Right atrium auricular region (tissue), 2 donors: ENCODE data around the gene GLUD2. TPM values are rescaled to one million over a fixed set of nuclear protein-coding genes. Genes with fewer than 3 reads are reported as not detected.
A peak's percentile ranks its signal among the peaks of the same experiment; 100 is the strongest.
"Not testable (repeated sequence)": the region's sequence is repeated elsewhere in the genome, so short reads cannot be mapped to it uniquely, and the experiment has no call there.

Experiments used
- DNase-seq: peaks from one replicate; pipeline ENCODE4 v3.0.0-alpha.2; 2019; ENCODE audit warnings: low spot score
- H3K27ac ChIP-seq, 2 donors: fragments of 200-600 bp; sonication (generic); 1 replicate in 1 of 2; 2 replicates in 1 of 2; pipeline ENCODE4 v1.5.1; 2016 to 2019
- H3K27me3 ChIP-seq, 2 donors: fragments of 200-600 bp; sonication (generic); one replicate each; pipeline versions ENCODE4 v1.5.1 to v1.6.0; 2017 to 2019
- H3K36me3 ChIP-seq: fragments of 200-600 bp; sonication (generic); one replicate; pipeline ENCODE4 v1.5.1; 2016
- H3K4me1 ChIP-seq, 2 donors: fragments of 200-600 bp; sonication (generic); one replicate each; pipeline versions ENCODE4 v1.5.1 to v1.6.0; 2017 to 2019
- H3K4me3 ChIP-seq, 2 donors: fragments of 200-600 bp; sonication (generic); 1 replicate in 1 of 2; 2 replicates in 1 of 2; pipeline ENCODE4 v1.5.1; 2017 to 2019; ENCODE audit warnings: mild to moderate bottlenecking in 1 of 2, moderate library complexity in 1 of 2
- H3K9me3 ChIP-seq, 2 donors: fragments of 200-600 bp; sonication (generic); one replicate each; pipeline ENCODE4 v1.5.1; 2019
- CTCF ChIP-seq, 2 donors: fragments of 200-600 bp; sonication (generic); IDR thresholded peaks; one replicate each; pipeline ENCODE4 v1.5.1; 2019; ENCODE audit warnings: antibody characterized with exemption in 2 of 2
- total RNA-seq, 2 donors: library from RNA; depleted of rRNA; stranded (reverse); fragments of >200 nt; gene quantifications; one replicate each; pipeline ENCODE4 v1.1.0, GENCODE V29; 2016

Gene GLUD2
- 1 to 10 TPM in 1 of 2 donors, under 1 TPM in 1; 0.59 to 1.4 TPM for total RNA-seq

- Histone ChIP-seq H3K9me3 (peaks cover 0 to 17% of the 10 kb centered on the region in 2 donors), H3K4me3 (peak within 1 kb of the TSS; percentile 21 to 40)
- not testable (repeated sequence) for H3K27me3 ChIP-seq, H3K27ac ChIP-seq, H3K4me1 ChIP-seq, H3K36me3 ChIP-seq, DNase-seq
- peak in 1 of 2 donors; percentile 57 for TF ChIP-seq CTCF (IDR thresholded peaks at IDR 0.05)
Measured at GRCh38 chrX:121047441-121048419, at the start of gene GLUD2. GLUD2 (plus strand) TSS chrX:121047610; CDS start chrX:121047685, 75 bp downstream.

GRCh38 chrX:120999413-120999812, 48.0 kb upstream of the GLUD2 start:
- Histone ChIP-seq H3K4me1 (no peaks in the 10 kb centered on the region), H3K36me3 (no peaks in the 10 kb centered on the region), H3K4me3 (no peak overlapping the region), H3K27ac (no peak overlapping the region), H3K27me3 (no peaks in the 10 kb centered on the region), H3K9me3 (no peaks in the 10 kb centered on the region)
- no peak for DNase-seq
- TF ChIP-seq CTCF (IDR thresholded peaks at IDR 0.05), result no peak

- Histone ChIP-seq H3K27me3 (no peaks in the 10 kb centered on the region), H3K4me3 (no peak overlapping the region), H3K4me1 (no peaks in the 10 kb centered on the region), H3K27ac (no peak overlapping the region), H3K9me3 (no peaks in the 10 kb centered on the region), H3K36me3 (no peaks in the 10 kb centered on the region)
- DNase-seq, result no peak
- TF ChIP-seq CTCF (IDR thresholded peaks at IDR 0.05), result peak in 1 of 2 donors; percentile 27
Measured at GRCh38 chrX:121000589-121000988, 46.8 kb upstream of the GLUD2 start.

- no peaks in the 10 kb centered on the region for H3K36me3 ChIP-seq
- no peaks in the 10 kb centered on the region for H3K4me1 ChIP-seq
- DNase-seq, result no peak
- H3K27ac ChIP-seq, result no peak overlapping the region
- no peak overlapping the region for H3K4me3 ChIP-seq
- TF ChIP-seq CTCF (IDR thresholded peaks at IDR 0.05), result no peak
- peaks cover 0 to 7% of the 10 kb centered on the region in 2 donors for H3K9me3 ChIP-seq
- no peaks in the 10 kb centered on the region for H3K27me3 ChIP-seq
Measured at GRCh38 chrX:121008920-121009319, 38.5 kb upstream of the GLUD2 start.

- Histone ChIP-seq H3K4me3 (no peak overlapping the region), H3K27me3 (no peaks in the 10 kb centered on the region), H3K4me1 (no peaks in the 10 kb centered on the region), H3K9me3 (peaks cover 0 to 10% of the 10 kb centered on the region in 2 donors), H3K27ac (no peak overlapping the region), H3K36me3 (no peaks in the 10 kb centered on the region)
- no peak for TF ChIP-seq CTCF (IDR thresholded peaks at IDR 0.05)
- DNase-seq, result no peak
Measured at GRCh38 chrX:121009764-121010163, 37.6 kb upstream of the GLUD2 start.
